ENCODE results near the gene ADGRG3. TPM values are rescaled to one million over a fixed set of nuclear protein-coding genes. Genes with fewer than 3 reads are reported as not detected.
"Not testable (repeated sequence)": the region's sequence is repeated elsewhere in the genome, so short reads cannot be mapped to it uniquely, and the experiment has no call there.

The ADGRG3 gene
- total RNA-seq, 1 experiment from 2014 or later, result 0.07 TPM

DNA sequence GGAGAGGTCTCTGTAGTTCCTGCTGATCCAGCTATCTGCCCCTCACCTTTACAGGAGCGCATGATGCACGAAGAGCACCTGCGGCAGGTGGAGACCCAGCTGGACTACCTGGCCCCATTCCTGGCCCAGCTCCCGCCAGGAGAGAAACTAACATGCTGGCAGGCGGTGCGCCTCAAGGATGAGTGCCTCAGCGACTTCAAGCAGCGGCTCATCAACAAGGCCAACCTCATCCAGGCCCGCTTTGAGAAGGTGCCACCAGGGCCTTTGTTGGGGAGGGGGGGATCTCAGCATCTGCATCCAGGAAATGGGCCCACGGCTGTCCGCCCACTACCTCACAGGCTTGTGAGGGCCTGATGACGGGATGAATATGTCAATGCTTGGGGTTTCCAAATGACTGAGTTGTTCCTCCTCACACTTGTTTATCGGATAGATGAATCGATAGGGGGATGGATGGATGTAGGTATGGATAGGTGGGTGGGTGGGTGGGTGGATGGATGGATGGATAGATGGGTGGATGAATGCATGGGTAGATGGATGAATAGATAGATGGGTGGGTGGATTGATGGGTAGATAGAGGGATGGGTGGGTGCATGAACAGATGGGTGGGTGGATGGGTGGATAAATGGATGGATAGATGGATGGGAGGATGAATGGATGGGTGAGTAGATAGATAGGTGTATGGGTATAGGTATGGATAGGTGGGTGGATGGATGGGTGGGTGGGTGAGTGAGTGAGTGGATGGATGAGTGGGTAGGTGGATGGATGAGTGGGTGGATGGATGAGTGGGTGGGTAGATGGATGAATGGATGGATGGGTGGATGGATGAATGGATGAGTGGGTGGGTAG lies 60.5 kb downstream of the ADGRG3 start:
- DNase-seq, result no peak
- H3K27me3 ChIP-seq (ENCODE audit: control insufficient read depth, insufficient read depth, low read length), result no peaks in the 10 kb centered on the region
- H3K36me3 ChIP-seq (replicated peaks; ENCODE audit: control insufficient read depth, insufficient read depth, low read length), result no peaks in the 10 kb centered on the region
- no peak overlapping the region for H3K4me3 ChIP-seq (ENCODE audit: insufficient read depth, low read depth, low read length)

GRCh38 chr16:57729182-57729484 lies 61.0 kb downstream of the ADGRG3 start:
- no peak overlapping the region for H3K4me3 ChIP-seq (ENCODE audit: insufficient read depth, low read depth, low read length)
- no peaks in the 10 kb centered on the region for H3K36me3 ChIP-seq (replicated peaks; ENCODE audit: control insufficient read depth, insufficient read depth, low read length)
- no peak for DNase-seq

GRCh38 chr16:57729852-57730251 lies 61.7 kb downstream of the ADGRG3 start:
- not testable (repeated sequence) for H3K36me3 ChIP-seq (replicated peaks; ENCODE audit: control insufficient read depth, insufficient read depth, low read length); H3K27me3 ChIP-seq (ENCODE audit: control insufficient read depth, insufficient read depth, low read length); H3K4me3 ChIP-seq (ENCODE audit: insufficient read depth, low read depth, low read length); DNase-seq

More at GRCh38 chr16:57729182-57729484, 61.0 kb downstream of the ADGRG3 start:
- no peaks in the 10 kb centered on the region for H3K27me3 ChIP-seq (ENCODE audit: control insufficient read depth, insufficient read depth, low read length)

DNA sequence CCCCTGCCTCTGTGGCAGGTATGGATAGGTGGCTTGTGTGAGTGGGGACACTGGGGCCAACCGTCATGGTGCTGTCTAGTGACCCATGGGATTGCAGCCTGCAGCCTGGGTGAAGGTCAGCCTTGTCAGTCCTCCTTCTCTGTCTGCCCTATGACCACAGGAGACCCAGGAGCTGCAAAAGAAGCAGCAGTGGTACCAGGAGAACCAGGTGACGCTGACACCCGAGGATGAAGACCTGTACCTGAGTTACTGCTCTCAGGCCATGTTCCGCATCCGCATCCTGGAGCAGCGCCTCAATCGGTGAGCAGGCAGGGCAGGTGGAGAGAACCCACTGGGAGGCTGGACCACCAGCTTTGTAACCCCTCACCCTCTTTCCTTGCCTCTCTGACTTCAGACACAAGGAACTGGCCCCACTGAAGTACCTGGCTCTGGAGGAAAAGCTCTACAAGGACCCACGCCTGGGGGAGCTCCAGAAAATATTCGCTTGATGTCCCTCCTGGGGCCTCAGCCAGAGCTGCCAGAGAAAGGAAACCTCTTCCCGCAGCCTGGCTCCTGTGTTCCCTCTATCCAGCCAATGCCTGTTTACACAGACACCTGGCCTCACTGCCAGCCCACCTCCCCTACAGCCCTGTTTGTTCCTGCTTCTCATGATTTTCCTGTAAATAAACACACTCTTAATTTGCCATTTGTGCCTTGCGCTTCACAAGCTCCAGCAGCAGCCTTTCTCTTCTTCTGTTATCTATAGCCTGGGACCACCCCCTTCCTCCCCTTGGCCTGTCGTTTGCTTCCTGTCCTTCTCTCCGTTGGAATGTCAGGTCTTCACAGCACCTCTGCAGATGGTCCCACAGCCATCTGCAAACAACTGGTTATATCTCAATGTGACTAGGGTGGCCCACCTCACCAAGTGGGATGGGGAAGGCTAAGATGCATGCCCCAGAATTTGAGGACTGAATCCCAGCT lies 62.9 kb downstream of the ADGRG3 start:
- Histone ChIP-seq H3K27me3 (ENCODE audit: control insufficient read depth, insufficient read depth, low read length) (no peaks in the 10 kb centered on the region), H3K36me3 (replicated peaks; ENCODE audit: control insufficient read depth, insufficient read depth, low read length) (no peaks in the 10 kb centered on the region), H3K4me3 (ENCODE audit: insufficient read depth, low read depth, low read length) (no peak overlapping the region)
- DNase-seq, result no peak

- H3K4me3 ChIP-seq (ENCODE audit: insufficient read depth, low read depth, low read length), result no peak overlapping the region
- no peaks in the 10 kb centered on the region for H3K27me3 ChIP-seq (ENCODE audit: control insufficient read depth, insufficient read depth, low read length)
- DNase-seq, result no peak
- no peaks in the 10 kb centered on the region; the same call in 1 of the 2 replicates for H3K36me3 ChIP-seq (replicated peaks; ENCODE audit: control insufficient read depth, insufficient read depth, low read length)
Measured at GRCh38 chr16:57732037-57732436, 63.9 kb downstream of the ADGRG3 start.

DNA sequence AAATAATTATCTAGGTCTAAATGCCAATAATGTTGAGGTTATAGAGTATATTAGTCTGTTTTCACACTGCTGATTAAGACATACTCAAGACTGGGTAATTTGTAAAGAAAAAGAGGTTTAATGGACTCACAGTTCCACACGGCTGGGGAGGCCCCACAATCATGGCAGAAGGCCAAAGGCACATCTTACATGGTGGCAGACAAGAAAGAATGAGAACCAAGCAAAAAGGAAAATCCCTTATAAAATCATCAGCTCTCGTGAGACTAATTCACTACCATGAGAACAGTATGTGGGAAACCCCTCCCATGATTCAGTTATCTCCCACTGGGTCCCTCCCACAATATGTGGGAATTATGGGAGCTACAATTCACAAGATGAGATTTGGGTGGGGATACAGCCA lies 64.6 kb downstream of the ADGRG3 start:
- Histone ChIP-seq H3K36me3 (replicated peaks; ENCODE audit: control insufficient read depth, insufficient read depth, low read length) (no peaks in the 10 kb centered on the region; the same call in 1 of the 2 replicates), H3K4me3 (ENCODE audit: insufficient read depth, low read depth, low read length) (no peak overlapping the region), H3K27me3 (ENCODE audit: control insufficient read depth, insufficient read depth, low read length) (no peaks in the 10 kb centered on the region)
- no peak for DNase-seq

GRCh38 chr16:57734308-57734924 lies 66.3 kb downstream of the ADGRG3 start:
- H3K27me3 ChIP-seq (ENCODE audit: control insufficient read depth, insufficient read depth, low read length), result no peaks in the 10 kb centered on the region
- H3K36me3 ChIP-seq (replicated peaks; ENCODE audit: control insufficient read depth, insufficient read depth, low read length), result no peaks in the 10 kb centered on the region; the same call in 1 of the 2 replicates
- no peak for DNase-seq
- H3K4me3 ChIP-seq (ENCODE audit: insufficient read depth, low read depth, low read length), result peak overlapping the region; percentile 67

GRCh38 chr16:57734925-57735754 lies 67.0 kb downstream of the ADGRG3 start:
- peak; percentile 99 for DNase-seq
- H3K4me3 ChIP-seq (ENCODE audit: insufficient read depth, low read depth, low read length), result peak overlapping the region; percentile 73
- no peaks in the 10 kb centered on the region for H3K27me3 ChIP-seq (ENCODE audit: control insufficient read depth, insufficient read depth, low read length)
- no peaks in the 10 kb centered on the region; the same call in 1 of the 2 replicates for H3K36me3 ChIP-seq (replicated peaks; ENCODE audit: control insufficient read depth, insufficient read depth, low read length)

DNA sequence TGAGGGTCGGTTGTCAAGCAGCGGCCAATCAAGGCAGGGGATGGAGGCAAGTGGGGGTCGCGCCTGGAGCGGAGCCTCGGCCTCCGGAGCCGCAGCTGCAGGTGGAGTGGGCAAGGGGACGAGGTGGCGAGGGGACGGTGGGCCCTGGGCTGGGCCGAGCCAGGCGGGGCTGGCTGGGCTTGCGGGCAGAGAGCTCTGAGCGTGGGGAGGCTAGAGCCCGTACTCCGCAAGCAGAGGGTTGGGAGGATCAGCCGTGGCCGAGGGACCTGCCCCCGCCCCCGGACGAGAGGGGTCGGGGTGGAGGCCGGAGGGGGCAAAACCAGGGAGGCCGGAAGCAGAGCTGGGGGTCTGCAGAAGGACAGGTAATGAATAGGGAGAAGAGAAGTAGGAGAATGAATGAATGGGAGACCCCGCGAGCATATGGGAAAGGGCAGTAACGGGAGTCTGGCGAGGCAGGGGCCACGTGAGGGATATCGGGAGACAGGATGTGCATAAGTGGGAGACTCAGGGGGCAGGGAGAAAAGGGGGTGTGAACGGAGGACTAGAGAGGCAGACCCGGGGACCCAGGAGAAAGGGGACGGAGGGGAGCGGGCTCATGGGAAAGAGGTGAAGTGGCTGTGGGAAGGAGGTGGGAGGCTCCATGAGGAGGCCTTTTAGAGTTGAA lies 67.8 kb downstream of the ADGRG3 start, which contains the start of gene KATNB1:
KATNB1 (plus strand) TSS at position 16 of the 664 bp plus-strand sequence. CDS start 1,474 bp downstream, outside the sequence.
- H3K27me3 ChIP-seq (ENCODE audit: control insufficient read depth, insufficient read depth, low read length), result no peaks in the 10 kb centered on the region
- H3K36me3 ChIP-seq (replicated peaks; ENCODE audit: control insufficient read depth, insufficient read depth, low read length), result no peaks in the 10 kb centered on the region; the same call in 1 of the 2 replicates
- H3K4me3 ChIP-seq (ENCODE audit: insufficient read depth, low read depth, low read length), result peak within 1 kb of the TSS; percentile 73
- DNase-seq, result no peak

- peak; percentile 82 for DNase-seq
- Histone ChIP-seq H3K4me3 (ENCODE audit: insufficient read depth, low read depth, low read length) (peak overlapping the region; percentile 73), H3K36me3 (replicated peaks; ENCODE audit: control insufficient read depth, insufficient read depth, low read length) (no peaks in the 10 kb centered on the region; the same call in 1 of the 2 replicates), H3K27me3 (ENCODE audit: control insufficient read depth, insufficient read depth, low read length) (no peaks in the 10 kb centered on the region)
Measured at GRCh38 chr16:57736419-57737351, 68.6 kb downstream of the ADGRG3 start.

DNA sequence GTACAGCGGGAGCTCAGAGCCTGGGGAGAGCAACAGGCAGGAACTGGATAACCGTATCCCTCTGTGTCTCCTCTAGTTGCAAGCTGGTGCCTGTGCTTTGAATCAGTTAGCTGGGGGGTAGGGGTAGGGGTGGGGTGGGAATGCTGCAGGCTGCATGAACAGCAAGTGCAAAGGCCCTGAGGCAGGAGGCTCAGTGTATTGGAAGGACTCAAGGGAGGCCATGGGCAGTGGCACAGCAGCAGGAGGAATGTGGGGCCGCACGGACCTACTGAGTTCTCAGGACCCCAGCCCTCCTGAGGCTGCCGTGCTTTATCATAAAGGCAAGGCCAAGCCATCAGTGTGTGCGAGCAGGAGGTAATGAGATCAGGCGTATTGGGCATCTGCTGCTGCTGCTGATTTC lies 70.7 kb downstream of the ADGRG3 start:
- Histone ChIP-seq H3K27me3 (ENCODE audit: control insufficient read depth, insufficient read depth, low read length) (no peaks in the 10 kb centered on the region), H3K4me3 (ENCODE audit: insufficient read depth, low read depth, low read length) (no peak overlapping the region), H3K36me3 (replicated peaks; ENCODE audit: control insufficient read depth, insufficient read depth, low read length) (no peaks in the 10 kb centered on the region; the same call in 1 of the 2 replicates)
- no peak for DNase-seq

Data from H7 (cell line).